Measurements from ENCODE around the gene ITPR1. TPM values are rescaled to one million over a fixed set of nuclear protein-coding genes. Genes with fewer than 3 reads are reported as not detected.

The ITPR1 gene
- total and polyA plus RNA-seq, 2 experiments from 2014 or later: 6.8 to 21.0 TPM

- TF ChIP-seq, protein P1, sequence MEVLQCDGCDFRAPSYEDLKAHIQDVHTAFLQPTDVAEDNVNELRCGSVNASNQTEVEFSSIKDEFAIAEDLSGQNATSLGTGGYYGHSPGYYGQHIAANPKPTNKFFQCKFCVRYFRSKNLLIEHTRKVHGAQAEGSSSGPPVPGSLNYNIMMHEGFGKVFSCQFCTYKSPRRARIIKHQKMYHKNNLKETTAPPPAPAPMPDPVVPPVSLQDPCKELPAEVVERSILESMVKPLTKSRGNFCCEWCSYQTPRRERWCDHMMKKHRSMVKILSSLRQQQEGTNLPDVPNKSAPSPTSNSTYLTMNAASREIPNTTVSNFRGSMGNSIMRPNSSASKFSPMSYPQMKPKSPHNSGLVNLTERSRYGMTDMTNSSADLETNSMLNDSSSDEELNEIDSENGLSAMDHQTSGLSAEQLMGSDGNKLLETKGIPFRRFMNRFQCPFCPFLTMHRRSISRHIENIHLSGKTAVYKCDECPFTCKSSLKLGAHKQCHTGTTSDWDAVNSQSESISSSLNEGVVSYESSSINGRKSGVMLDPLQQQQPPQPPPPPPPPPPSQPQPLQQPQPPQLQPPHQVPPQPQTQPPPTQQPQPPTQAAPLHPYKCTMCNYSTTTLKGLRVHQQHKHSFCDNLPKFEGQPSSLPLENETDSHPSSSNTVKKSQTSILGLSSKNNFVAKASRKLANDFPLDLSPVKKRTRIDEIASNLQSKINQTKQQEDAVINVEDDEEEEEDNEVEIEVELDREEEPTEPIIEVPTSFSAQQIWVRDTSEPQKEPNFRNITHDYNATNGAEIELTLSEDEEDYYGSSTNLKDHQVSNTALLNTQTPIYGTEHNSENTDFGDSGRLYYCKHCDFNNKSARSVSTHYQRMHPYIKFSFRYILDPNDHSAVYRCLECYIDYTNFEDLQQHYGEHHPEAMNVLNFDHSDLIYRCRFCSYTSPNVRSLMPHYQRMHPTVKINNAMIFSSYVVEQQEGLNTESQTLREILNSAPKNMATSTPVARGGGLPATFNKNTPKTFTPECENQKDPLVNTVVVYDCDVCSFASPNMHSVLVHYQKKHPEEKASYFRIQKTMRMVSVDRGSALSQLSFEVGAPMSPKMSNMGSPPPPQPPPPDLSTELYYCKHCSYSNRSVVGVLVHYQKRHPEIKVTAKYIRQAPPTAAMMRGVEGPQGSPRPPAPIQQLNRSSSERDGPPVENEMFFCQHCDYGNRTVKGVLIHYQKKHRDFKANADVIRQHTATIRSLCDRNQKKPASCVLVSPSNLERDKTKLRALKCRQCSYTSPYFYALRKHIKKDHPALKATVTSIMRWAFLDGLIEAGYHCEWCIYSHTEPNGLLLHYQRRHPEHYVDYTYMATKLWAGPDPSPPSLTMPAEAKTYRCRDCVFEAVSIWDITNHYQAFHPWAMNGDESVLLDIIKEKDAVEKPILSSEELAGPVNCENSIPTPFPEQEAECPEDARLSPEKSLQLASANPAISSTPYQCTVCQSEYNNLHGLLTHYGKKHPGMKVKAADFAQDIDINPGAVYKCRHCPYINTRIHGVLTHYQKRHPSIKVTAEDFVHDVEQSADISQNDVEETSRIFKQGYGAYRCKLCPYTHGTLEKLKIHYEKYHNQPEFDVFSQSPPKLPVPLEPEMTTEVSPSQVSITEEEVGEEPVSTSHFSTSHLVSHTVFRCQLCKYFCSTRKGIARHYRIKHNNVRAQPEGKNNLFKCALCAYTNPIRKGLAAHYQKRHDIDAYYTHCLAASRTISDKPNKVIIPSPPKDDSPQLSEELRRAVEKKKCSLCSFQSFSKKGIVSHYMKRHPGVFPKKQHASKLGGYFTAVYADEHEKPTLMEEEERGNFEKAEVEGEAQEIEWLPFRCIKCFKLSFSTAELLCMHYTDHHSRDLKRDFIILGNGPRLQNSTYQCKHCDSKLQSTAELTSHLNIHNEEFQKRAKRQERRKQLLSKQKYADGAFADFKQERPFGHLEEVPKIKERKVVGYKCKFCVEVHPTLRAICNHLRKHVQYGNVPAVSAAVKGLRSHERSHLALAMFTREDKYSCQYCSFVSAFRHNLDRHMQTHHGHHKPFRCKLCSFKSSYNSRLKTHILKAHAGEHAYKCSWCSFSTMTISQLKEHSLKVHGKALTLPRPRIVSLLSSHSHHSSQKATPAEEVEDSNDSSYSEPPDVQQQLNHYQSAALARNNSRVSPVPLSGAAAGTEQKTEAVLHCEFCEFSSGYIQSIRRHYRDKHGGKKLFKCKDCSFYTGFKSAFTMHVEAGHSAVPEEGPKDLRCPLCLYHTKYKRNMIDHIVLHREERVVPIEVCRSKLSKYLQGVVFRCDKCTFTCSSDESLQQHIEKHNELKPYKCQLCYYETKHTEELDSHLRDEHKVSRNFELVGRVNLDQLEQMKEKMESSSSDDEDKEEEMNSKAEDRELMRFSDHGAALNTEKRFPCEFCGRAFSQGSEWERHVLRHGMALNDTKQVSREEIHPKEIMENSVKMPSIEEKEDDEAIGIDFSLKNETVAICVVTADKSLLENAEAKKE (CRISPR knock-in tag; IDR thresholded peaks at IDR 0.05): no peak
- TF ChIP-seq CREB1 (CRISPR knock-in tag; IDR thresholded peaks at IDR 0.05; ENCODE audit: low read depth): no peak
- TF ChIP-seq ZNF114 (CRISPR knock-in tag; IDR thresholded peaks at IDR 0.05): no peak
- no peak for TF ChIP-seq NANOG (IDR thresholded peaks at IDR 0.05; ENCODE audit: borderline replicate concordance)
- no peak for TF ChIP-seq ZNF331 (CRISPR knock-in tag; IDR thresholded peaks at IDR 0.05; ENCODE audit: low read depth)
- no peak for TF ChIP-seq STAT1 (IDR thresholded peaks at IDR 0.05; ENCODE audit: unreplicated experiment)
- TF ChIP-seq EZH2phosphoT487 (IDR thresholded peaks at IDR 0.05; ENCODE audit: unreplicated experiment): no peak
- TF ChIP-seq EZH2 (IDR thresholded peaks at IDR 0.05; ENCODE audit: low read depth, unreplicated experiment): no peak
These were observed 87.9 kb downstream of the ITPR1 start (continued) for GRCh38 chr3:4581124-4581424.

GRCh38 chr3:4581498-4581897, 88.3 kb downstream of the ITPR1 start:
- no peak for ATAC-seq
- DNase-seq (ENCODE audit: low spot score): no peak
- H2AFZ ChIP-seq: no peak overlapping the region
- peaks cover 42% of the 10 kb centered on the region for H3K4me1 ChIP-seq (ENCODE audit: insufficient read depth)
- Mint-ChIP-seq H3K4me3 (no peak overlapping the region), H3K4me1 (peaks cover 41% of the 10 kb centered on the region), H3K9me3 (no peaks in the 10 kb centered on the region), H3K27me3 (ENCODE audit: insufficient read depth, low read depth, poor library complexity) (peaks cover 10% of the 10 kb centered on the region), H3K27ac (no peak overlapping the region), H3K36me3 (ENCODE audit: low read depth) (no peaks in the 10 kb centered on the region)
- H4K20me1 ChIP-seq (replicated peaks; ENCODE audit: insufficient read depth): no peaks in the 10 kb centered on the region
- no peaks in the 10 kb centered on the region for H3K79me2 ChIP-seq (replicated peaks; ENCODE audit: insufficient read depth)
- H3K4me3 ChIP-seq: no peak overlapping the region
- H3K9me2 ChIP-seq (ENCODE audit: insufficient read depth): no peaks in the 10 kb centered on the region
- H3K4me2 ChIP-seq: 0 out of 2 replicates have a peak overlapping the region, but pooled peaks have one; percentile 39
- H3K36me3 ChIP-seq (ENCODE audit: insufficient read depth): no peaks in the 10 kb centered on the region
- H3K27ac ChIP-seq (ENCODE audit: low read depth): no peak overlapping the region
- no peaks in the 10 kb centered on the region; the same call in 1 of the 2 replicates for H3F3A ChIP-seq (replicated peaks; ENCODE audit: low read depth)
- no peaks in the 10 kb centered on the region for H3K27me3 ChIP-seq (ENCODE audit: insufficient read depth)
- TF ChIP-seq NANOG (IDR thresholded peaks at IDR 0.05; ENCODE audit: borderline replicate concordance) (no peak), ZNF114 (CRISPR knock-in tag; IDR thresholded peaks at IDR 0.05) (no peak), STAT1 (IDR thresholded peaks at IDR 0.05; ENCODE audit: unreplicated experiment) (no peak)
- TF ChIP-seq, protein P1 (CRISPR knock-in tag; IDR thresholded peaks at IDR 0.05): no peak

All from GM23338 (cell line).